ENCODE measurements around the gene PDF.

The PDF gene

DNA sequence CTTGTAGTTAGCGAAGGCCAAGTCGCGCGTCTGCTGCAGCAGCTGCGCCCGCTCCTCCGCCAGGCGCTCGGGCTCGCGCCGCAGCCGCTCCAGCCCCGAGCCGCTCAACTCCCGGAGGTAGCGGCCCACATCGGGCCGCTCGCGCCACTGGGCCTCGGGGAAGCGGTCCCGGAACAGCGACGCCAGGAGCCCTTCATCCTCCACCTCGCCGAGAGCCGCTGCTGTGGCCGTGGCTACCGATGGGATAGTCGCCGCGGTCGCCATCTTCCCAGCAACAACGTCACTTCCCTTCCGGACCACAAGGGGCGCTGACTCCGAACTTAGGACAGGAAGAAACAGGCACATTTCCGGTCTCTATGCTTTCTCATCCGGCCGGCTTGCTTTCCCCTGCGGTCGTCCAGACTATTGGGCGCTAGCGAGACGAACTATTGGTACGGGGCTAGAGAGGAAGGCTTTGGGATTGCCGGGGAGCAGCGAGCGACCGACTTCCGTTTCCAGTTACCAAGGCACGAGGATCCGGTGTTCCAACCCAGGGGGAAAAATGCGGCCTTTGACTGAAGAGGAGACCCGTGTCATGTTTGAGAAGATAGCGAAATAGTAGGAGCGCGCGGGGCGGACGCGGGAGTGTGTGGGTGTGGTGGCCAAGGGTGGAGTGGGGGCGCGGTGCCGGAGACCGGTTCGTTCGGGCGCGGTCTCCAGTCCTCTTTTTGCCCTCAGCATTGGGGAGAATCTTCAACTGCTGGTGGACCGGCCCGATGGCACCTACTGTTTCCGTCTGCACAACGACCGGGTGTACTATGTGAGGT lies 9.1 kb upstream of the PDF start, which contains the start of the genes COG8 and NIP7:
TSS of gene COG8 (minus strand) at position 276 of the 806 bp plus-strand sequence. CDS start at position 264, 12 bp downstream.
TSS of gene NIP7 (plus strand) at position 484 of the 806 bp plus-strand sequence. CDS start at position 542, 58 bp downstream.
- in situ Hi-C loops (cut with HindIII; ENCODE audit: low sequenced_read_pairs): no loop called here

DNA sequence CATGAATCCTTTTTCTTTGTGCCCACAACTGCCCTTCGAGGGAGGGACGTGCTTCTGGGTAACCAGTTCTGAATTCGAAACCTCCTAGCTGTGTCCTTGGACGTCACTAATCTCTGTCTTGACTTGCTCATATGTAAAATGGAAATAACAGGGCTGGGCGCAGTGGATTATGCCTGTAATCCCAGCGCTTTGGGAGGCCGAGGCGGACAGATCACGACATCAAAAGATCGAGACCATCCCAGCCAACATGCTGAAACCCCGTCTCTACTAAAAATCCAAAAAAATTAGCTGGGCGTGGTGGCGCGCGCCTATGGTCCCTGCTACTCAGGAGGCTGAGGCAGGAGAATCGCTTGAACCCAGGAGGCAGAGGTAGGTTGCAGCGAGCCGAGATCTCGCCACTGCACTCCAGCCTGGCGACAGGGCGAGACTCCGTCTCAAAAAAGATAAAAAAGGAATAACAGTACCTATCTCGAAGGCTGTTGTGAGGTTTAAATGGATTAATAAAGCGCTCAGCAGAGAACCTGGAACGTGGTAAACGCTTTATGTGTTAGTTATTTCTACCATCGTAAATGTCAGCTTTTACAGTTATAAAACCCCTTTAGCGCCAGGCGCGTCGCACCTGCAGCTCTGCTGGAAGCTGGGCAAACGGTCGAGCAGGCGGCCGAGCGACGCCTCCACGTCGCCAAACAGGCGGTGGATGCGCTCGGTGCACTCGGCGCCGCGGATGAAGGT lies 8.3 kb upstream of the PDF start:
- in situ Hi-C loops (cut with HindIII; ENCODE audit: low sequenced_read_pairs): no loop called here

DNA sequence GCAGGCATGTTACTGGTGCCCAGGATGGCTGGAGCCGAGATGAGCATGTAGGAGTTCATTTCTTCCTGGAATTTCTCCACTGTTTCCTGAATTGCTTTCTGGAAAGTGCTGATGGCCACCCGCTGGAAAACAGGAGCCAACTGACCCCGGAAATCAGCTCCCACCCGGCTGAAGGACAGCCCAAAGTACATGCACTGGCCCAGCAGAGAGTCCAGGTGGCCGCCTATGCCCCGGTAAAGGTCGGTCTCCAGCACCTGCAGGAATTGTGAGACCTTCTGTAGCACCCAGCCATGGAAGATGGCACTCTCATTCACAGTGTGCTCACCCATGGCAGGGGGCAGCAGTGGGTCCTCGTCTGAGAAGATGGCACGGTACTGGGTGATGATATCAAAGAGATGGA lies 4.3 kb upstream of the PDF start:
- in situ Hi-C loops (cut with HindIII; ENCODE audit: low sequenced_read_pairs): no loop called here

DNA sequence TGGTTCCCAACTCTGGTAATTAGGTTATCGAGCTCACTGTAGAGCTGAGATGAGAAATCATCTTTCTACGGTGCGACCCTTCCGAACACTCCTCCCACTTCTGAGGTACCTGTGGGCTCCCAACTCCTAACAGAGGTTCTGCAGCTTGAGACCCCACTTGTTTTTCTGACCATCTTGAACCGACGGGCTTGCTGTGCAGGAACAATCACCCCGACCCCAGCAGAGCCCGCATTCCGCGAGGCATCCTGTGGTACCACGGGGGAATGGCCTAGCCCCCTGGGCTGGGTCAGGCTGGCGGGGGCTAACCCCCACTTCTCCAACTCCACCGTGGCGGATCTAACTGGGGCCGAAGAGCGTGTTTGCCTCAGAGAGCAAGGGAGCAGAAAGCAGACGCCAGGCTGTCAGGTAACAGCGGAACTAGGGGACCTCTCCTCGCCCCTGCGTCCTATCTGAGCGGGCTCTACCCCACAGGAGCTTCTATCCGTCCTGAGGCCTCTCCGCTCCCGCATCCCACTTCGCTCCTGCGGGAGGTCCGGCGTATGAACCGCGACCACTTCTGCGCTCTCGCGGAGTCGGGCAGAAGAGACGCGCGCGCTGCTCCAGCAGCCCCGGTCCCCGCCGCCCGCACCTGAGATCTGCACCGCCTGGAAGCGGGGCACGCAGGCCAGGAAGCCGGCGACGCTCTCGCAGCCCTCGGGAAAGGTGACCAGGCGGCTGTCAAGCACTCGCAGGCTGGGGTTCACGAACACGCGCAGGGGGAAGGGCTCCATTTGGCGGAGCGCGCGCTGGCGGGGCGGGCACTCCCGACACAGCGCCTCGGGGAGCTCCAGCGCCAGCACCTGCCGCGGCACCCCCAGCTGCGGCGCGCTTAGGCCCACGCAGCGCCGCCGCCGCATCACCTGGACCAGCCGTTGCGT lies 761 bp downstream of the PDF start:
- in situ Hi-C loops (cut with HindIII; ENCODE audit: low sequenced_read_pairs): no loop called here

- in situ Hi-C loops (cut with HindIII; ENCODE audit: low sequenced_read_pairs): no loop called here
These were observed 1.5 kb downstream of the PDF start for GRCh38 chr16:69328854-69329316.

DNA sequence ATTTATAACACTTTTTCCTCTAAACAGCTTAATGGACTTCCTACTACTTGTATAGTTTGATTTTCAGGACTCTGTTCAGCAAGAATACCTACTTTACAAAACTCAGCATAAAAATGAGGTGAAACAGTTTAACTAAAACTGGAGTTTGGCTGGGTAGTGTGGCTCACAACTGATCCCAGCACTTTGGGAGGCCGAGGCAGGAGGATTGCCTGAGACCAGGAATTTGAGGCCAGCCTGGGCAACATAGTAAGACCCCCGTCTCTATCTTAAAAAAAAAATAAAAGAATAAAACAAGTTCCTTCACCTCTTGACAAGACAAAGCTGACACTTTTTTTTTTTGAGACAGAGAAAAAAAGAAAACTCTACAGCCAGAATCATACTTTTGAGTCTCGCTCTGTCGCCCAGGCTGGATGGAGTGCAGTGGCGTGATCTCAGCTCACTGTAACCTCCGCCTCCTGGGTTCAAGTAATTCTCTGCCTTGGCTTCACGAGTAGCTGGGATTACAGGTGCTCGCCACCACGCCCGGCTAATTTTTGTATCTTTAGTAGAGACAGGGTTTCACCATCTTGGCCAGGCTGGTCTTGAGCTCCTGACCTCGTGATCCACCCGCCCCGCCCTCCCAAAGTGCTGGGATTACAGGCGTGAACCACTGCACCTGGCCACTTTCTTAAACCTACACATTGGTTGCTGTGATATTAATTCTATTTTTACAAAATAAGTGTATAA lies 2.6 kb downstream of the PDF start:
- in situ Hi-C loops (cut with HindIII; ENCODE audit: low sequenced_read_pairs): no loop called here

- in situ Hi-C loops (cut with HindIII; ENCODE audit: low sequenced_read_pairs): no loop called here
These were observed 4.1 kb downstream of the PDF start for GRCh38 chr16:69326172-69326873.

DNA sequence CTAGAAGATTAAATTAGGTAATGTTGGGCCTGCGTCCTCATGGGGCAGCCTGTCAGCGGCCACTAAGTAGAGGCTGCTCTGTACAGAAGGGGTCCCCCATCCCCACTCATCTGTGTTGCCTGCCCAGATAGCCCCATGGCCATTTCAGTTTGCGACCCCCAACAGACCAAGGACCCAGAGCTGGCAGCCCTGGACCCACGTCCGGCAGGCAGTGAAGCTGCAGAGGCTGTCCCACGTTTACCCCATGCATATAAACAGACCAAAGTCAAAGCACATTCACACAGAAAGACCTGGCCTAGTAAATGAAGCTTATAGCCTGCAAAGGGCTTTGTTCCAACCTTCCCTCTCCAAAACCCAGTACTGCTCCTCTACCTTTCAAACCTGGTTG lies 4.6 kb downstream of the PDF start:
- in situ Hi-C loops (cut with HindIII; ENCODE audit: low sequenced_read_pairs): no loop called here

GRCh38 chr16:69324585-69325253 lies 5.7 kb downstream of the PDF start:
- in situ Hi-C loops (cut with HindIII; ENCODE audit: low sequenced_read_pairs): no loop called here

GRCh38 chr16:69324013-69324531 lies 6.3 kb downstream of the PDF start:
- in situ Hi-C loops (cut with HindIII; ENCODE audit: low sequenced_read_pairs): no loop called here

GRCh38 chr16:69323415-69323814 lies 7.0 kb downstream of the PDF start:
- in situ Hi-C loops (cut with HindIII; ENCODE audit: low sequenced_read_pairs): no loop called here

GRCh38 chr16:69322343-69322742 lies 8.0 kb downstream of the PDF start:
- in situ Hi-C loops (cut with HindIII; ENCODE audit: low sequenced_read_pairs): no loop called here

- in situ Hi-C loops (cut with HindIII; ENCODE audit: low sequenced_read_pairs): no loop called here
These were observed 9.3 kb downstream of the PDF start for GRCh38 chr16:69321080-69321479.

GRCh38 chr16:69320740-69321073 lies 9.7 kb downstream of the PDF start:
- in situ Hi-C loops (cut with HindIII; ENCODE audit: low sequenced_read_pairs): no loop called here

GRCh38 chr16:69319826-69320739 lies 10.3 kb downstream of the PDF start:
- in situ Hi-C loops (cut with HindIII; ENCODE audit: low sequenced_read_pairs): no loop called here

DNA sequence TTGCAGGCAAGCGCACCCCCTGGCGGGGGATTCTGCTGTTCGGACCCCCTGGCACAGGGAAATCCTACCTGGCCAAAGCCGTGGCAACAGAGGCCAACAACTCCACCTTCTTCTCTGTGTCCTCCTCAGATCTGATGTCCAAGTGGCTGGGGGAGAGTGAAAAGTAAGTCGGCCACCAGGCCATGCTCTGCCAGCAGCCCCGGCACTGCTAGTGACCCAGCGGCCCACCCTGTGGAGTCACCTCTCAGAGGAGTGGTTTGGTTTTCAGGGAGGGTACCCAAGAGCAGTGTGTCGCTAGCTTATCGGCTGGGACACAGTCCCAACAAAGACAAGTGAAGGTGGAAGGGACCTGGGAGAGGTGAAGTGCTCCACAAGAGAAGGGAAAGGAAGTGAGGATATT lies 11.0 kb downstream of the PDF start:
- in situ Hi-C loops (cut with HindIII; ENCODE audit: low sequenced_read_pairs): no loop called here

DNA sequence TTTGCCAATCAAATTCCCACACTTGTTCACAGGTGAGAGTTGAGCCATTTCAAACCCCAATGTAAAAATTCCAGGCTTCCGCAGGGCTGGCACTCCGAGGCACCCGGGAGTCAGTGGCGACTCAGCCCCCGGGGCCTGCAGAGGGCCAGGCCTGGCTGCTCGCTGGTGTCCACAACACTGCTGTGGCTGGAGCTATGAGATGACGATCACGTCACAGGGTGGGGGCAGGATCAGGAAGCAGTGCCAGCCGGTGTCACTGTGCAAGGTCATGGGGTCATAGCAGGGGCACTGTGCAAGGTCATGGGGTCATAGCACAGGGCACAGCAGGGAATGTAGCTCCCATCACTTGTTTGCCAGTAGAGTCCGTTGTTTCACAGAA lies 11.5 kb downstream of the PDF start:
- in situ Hi-C loops (cut with HindIII; ENCODE audit: low sequenced_read_pairs): no loop called here

Data from DLD1 (cell line).